Body of pancreas (tissue), 4 donors: Measurements from ENCODE around the gene IER5. TPM values are rescaled to one million over a fixed set of nuclear protein-coding genes. Genes with fewer than 3 reads are reported as not detected.

ENCODE experiments used
- ATAC-seq: fragments of 150-250 bp; one replicate; pipeline ENCODE4 v1.9.1; 2016
- DNase-seq, 4 donors: peaks; one replicate each; pipeline ENCODE4 v3.0.0-alpha.2; 2019
- H3K27ac ChIP-seq, 4 donors: fragments of 200-600 bp; sonication (generic); 1 replicate in 3 of 4; 2 replicates in 1 of 4; pipeline versions ENCODE4 v1.5.1 to v1.6.1; 2016 to 2019; ENCODE audit warnings: mild to moderate bottlenecking in 1 of 4, mixed read lengths in 1 of 4, moderate library complexity in 1 of 4
- H3K27me3 ChIP-seq, 2 donors: fragments of 200-600 bp; sonication (generic); one replicate each; pipeline ENCODE4 v1.6.0; 2016; ENCODE audit warnings: mild to moderate bottlenecking in 1 of 2
- H3K36me3 ChIP-seq, 2 donors: fragments of 200-600 bp; sonication (generic); replicated peaks in 1 of 2; 2 replicates each; pipeline ENCODE4 v1.5.1; 2016; ENCODE audit warnings: low read depth in 2 of 2; ENCODE audit not compliant: insufficient read depth in 1 of 2
- H3K4me1 ChIP-seq: fragments of 200-600 bp; sonication (generic); one replicate; pipeline ENCODE4 v1.6.0; 2016
- H3K4me3 ChIP-seq, 2 donors: fragments of 200-600 bp; sonication (generic); 1 replicate in 1 of 2; 2 replicates in 1 of 2; pipeline ENCODE4 v1.5.1; 2016 to 2019
- H3K9me3 ChIP-seq, 3 donors: fragments of 200-600 bp; sonication (generic); 1 replicate in 2 of 3; 2 replicates in 1 of 3; pipeline ENCODE4 v1.5.1; 2016
- CTCF ChIP-seq, 7 experiments: fragments of 450-650 bp in 4 of 7; fragments of 200-600 bp in 3 of 7; sonication (generic) in 3 of 7; IDR thresholded peaks; one replicate each; pipeline ENCODE4 v1.5.1; 2016 to 2019; ENCODE audit warnings: antibody characterized with exemption in 7 of 7
- POLR2A ChIP-seq, 3 donors: fragments of 450-650 bp; IDR thresholded peaks; one replicate each; pipeline ENCODE4 v1.6.1; 2016; ENCODE audit warnings: antibody characterized with exemption in 3 of 3, mild to moderate bottlenecking in 2 of 3
- WGBS, 2 donors: methylation state at CpG; one replicate each; pipeline ENCODE4 v1.1.5; 2017; 5-methylcytosine and 5-hydroxymethylcytosine counted together
- intact Hi-C: fragments of 100-400 bp; cut with DNase I; formaldehyde crosslinking; loops from one replicate; pipeline ENCODE4 v1.15.1; 2023
- total RNA-seq, 2 donors: library from RNA; depleted of rRNA; stranded (reverse); fragments of >200 nt; gene quantifications; one replicate each; pipeline ENCODE4 v1.1.0, GENCODE V29; 2016

The IER5 gene
- total RNA-seq, 2 donors from 2014 or later = 6.6 to 6.7 TPM

DNA sequence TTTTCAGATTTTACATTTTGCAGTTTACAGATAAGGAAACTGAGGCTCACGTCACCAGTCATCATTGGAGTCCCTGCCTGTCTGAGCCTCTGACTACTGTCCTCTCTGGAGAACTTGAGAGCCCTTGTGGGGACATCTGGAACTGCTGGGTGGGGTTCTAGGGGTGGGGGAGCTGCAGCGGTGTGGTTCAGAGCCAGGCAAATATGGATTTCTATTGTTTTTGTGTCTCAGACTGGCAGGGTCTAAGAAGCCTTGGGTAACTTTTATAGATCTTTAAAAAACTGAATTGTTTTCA, 46.9 kb downstream of the IER5 start:
- intact Hi-C loops = no loop called here
- no peaks in the 10 kb centered on the region for H3K9me3 ChIP-seq
- TF ChIP-seq CTCF (IDR thresholded peaks at IDR 0.05) = peak in 1 of 7 experiments; percentile 9
- no peak for TF ChIP-seq POLR2A (IDR thresholded peaks at IDR 0.05)
- H3K27me3 ChIP-seq = no peaks in the 10 kb centered on the region
- no peak overlapping the region for H3K4me3 ChIP-seq
- H3K27ac ChIP-seq = peak overlapping the region in 3 of 4 donors; percentile 24 to 68 (median 56)
- no peak for DNase-seq
- H3K4me1 ChIP-seq = peaks cover 27% of the 10 kb centered on the region
- H3K36me3 ChIP-seq = no peaks in the 10 kb centered on the region
- WGBS, 2 donors = 65 to 71% methylated on average over 2 of the region's 2 CpGs
- peak; percentile 38 for ATAC-seq

- TF ChIP-seq POLR2A (IDR thresholded peaks at IDR 0.05) (no peak), CTCF (IDR thresholded peaks at IDR 0.05) (no peak)
- no peaks in the 10 kb centered on the region for H3K27me3 ChIP-seq
- DNase-seq (no peak), ATAC-seq (no peak)
- H3K9me3 ChIP-seq = no peaks in the 10 kb centered on the region
- H3K4me3 ChIP-seq = no peak overlapping the region
- H3K4me1 ChIP-seq = peaks cover 27% of the 10 kb centered on the region
- intact Hi-C loops = no loop called here
- H3K36me3 ChIP-seq = no peaks in the 10 kb centered on the region
- H3K27ac ChIP-seq = peak overlapping the region in 1 of 4 donors; percentile 68
- 74 to 89% methylated on average over 12 of the region's 12 CpGs for WGBS, 2 donors
These were observed 47.6 kb downstream of the IER5 start for GRCh38 chr1:181135815-181136737.

DNA sequence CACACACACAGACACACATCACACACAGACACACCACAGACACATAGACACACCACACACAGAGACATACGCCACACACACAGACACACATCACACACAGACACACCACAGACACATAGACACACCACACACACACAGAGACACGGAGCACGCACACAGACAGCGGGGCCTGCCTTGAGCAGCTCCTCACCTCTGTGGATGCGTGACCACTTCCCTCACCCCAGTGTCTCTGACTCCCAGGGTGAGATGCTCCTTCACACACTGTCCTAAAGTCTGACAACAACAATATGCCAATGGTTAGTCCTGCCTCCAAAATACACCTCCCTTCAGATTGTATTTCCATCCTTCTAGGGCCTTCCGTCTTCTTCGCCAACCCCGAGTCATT, 48.2 kb downstream of the IER5 start:
- Histone ChIP-seq H3K27me3 (no peaks in the 10 kb centered on the region), H3K36me3 (no peaks in the 10 kb centered on the region), H3K4me1 (peaks cover 33% of the 10 kb centered on the region), H3K27ac (no peak overlapping the region), H3K4me3 (no peak overlapping the region), H3K9me3 (no peaks in the 10 kb centered on the region)
- no peak for ATAC-seq
- no peak for TF ChIP-seq CTCF (IDR thresholded peaks at IDR 0.05)
- no peak for TF ChIP-seq POLR2A (IDR thresholded peaks at IDR 0.05)
- WGBS, 2 donors = 88 to 92% methylated on average over 7 to 8 of the region's 8 CpGs
- DNase-seq = no peak
- intact Hi-C loops = no loop called here

- no peak for DNase-seq
- Histone ChIP-seq H3K9me3 (no peaks in the 10 kb centered on the region), H3K36me3 (no peaks in the 10 kb centered on the region), H3K27ac (no peak overlapping the region), H3K27me3 (no peaks in the 10 kb centered on the region), H3K4me3 (no peak overlapping the region), H3K4me1 (peaks cover 38% of the 10 kb centered on the region)
- ATAC-seq = no peak
- TF ChIP-seq POLR2A (IDR thresholded peaks at IDR 0.05) (no peak), CTCF (IDR thresholded peaks at IDR 0.05) (no peak)
- 88 to 97% methylated on average over 12 of the region's 12 CpGs for WGBS, 2 donors
- intact Hi-C loops = no loop called here
These were observed 48.8 kb downstream of the IER5 start for GRCh38 chr1:181137217-181137743.
